Stromal cell of bone marrow (primary cell): ENCODE results near the gene CEACAM16.
"Not testable (repeated sequence)": the region's sequence is repeated elsewhere in the genome, so short reads cannot be mapped to it uniquely, and the experiment has no call there.

Experiments used
- DNase-seq: peaks from one replicate; pipeline ENCODE4 v3.0.0-alpha.2; 2012; ENCODE audit warnings: low read depth

The CEACAM16 gene

DNA sequence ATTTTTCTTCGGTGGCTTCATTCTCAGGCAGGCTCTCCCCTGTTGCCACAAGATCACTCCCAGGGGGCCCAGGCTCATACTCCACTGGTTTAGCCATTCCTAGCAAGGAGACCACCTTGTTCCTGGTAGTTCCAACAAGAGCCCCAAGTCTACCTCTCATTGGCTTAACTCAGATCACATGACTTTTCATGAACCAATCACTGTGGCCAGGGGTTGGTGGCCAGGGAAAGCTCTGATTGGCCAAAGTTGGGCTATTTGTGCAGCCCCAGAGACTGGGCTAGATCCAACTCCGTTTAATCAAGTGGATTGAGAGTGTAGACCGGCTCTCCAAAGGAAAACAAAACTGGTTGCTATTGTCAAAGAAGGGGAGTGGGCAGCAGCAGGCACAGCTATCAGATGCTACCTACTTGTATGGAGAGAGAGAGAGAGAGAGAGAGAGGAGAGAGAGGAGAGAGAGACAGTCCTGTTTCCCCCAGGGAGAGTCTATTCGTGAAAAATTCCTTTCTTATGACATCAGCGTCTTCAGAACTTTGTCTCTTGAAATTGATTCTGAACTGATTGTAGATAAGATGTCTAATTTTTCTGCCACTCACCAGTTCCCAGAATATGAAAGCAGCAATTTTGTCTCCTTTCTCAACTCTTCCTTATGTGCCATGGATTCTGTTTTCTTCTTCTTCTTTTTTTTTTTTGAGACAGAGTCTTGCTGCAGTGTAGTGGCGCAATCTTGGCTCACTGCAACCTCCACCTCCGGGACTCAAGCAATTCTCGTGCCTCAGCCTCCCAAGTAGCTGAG lies 21.7 kb upstream of the CEACAM16 start:
- DNase-seq: no peak

DNA sequence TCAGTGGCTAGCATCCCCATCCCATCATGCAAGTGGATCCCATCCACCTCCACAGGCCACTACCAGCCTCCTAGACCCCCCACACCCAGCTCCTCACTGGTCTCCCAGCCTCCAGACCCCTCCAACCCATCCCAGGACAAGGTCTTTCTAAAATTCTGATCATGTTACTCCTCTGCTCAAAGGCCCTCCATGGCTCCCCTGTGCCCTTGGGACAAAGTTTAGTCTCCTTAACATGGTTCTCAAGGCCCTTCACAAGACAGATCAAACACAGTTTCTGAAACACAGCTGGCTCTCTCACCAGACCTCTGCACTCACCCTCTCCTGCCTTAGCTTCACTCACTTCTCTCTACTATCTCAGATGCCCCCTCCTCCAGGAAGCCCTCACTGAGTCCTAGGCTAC lies 18.4 kb upstream of the CEACAM16 start:
- DNase-seq: no peak

DNA sequence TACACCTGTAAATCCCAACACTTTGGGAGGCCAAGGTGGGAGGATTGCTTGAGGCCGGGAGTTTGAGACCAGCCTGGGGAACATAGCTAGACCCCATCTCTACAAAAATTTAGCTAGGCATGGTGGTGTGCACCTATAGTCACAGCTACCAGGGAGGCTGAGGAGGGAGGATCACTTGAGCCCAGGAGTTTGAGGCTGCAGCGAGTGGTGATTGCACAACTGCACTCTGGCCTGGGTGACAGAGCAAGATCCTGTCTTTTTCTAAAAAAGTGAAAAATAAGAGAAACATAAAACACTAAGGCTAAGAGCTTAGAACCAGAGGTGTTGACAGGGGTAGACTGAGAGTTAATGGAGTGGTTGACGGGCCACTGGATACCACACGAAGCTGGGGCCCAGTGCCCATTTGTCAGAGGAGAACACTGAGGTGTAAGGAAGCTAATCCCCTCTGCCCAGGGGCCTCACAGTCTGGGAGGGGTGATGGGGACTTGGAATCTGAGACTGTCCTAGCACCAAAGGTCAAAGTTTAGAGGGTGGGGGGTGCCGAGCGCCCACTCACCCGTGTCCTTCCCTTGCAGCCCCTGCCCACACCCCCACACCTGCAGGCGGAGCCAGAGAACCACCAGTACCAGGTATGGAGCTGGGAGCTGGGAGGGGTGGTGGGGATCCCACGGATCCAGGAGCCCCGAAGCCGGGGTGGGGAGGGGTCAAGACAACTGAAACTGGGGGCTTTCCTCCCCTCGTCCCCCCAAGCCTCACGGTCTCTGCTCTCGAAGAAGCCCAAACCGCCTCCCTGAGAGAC lies 16.8 kb upstream of the CEACAM16 start:
- no peak for DNase-seq

DNA sequence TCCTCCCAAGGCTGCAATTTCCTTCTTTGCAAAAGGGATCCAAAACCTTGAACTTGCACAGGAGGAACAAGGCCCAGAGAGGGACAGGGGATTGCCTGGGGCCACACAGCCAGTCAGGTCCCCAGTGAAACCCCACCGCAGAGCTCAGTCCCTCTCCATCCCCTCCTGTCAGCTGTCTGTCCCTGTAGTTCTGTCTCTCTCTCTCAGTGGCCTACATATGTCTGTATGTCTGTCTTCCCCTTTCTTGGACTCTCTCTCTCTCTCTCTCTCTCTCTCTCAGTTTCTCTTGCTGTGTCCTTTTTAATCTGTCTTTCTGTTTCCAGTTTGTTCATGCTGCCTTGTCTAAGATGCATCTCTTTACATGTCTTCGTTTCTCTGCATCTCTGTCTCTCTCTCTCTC lies 16.1 kb upstream of the CEACAM16 start:
- no peak for DNase-seq

DNA sequence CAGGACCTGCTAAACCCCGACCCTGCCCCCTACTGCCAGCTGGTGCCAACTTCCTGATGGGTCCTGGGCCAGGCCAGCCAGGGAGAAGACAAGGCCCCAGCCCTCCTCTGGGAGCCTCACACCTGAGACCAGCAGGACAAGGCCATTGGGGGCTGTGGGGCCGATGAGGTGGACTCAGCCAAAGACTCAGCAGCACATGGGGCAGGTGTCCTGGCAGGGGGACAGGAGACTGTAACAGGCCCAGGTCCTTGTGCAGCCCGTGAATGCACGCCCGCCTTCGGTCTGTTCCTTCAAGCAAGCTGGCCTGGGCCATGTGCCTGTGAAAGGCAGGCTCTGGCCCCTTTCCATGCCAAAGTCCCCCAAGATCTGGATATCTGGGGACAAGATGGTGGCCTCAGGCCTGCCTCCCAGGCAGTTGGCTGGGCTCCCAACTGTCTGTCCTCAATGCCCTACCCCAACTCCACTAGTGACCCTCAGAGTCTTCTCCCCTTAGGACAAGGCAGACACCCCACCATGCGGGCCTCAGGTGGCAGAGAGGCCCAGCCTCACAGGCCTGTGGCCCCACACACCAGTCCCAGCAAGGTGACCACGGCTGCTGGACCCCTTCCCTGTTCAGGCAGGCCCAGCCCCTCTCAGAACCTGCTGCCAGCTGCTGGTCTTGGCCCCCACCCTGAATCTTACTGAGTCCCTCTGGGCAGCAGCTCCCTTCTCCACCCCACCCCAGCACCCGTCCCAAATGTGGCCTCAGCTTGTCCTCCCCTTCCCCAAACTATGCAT lies 15.3 kb upstream of the CEACAM16 start:
- DNase-seq: no peak

DNA sequence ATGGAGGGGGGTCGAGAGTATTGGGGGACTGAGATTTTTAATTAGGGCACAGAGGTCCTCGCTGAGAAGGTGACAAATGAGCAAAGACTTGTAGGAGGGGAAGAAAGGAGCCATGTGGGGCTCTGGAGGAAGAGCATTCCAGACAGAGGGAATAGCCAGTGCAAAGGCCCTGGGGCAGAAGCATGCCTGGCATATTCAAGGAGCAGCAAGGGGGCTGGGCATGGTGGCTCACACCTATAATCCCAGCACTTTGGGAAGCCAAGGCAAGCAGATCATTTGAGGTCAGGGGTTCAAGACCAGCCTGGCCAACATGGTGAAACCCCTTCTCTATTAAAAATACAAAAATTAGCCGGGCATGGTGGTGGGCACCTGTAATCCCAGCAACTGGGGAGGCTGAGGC lies 14.6 kb upstream of the CEACAM16 start:
- DNase-seq: not testable (repeated sequence)

DNA sequence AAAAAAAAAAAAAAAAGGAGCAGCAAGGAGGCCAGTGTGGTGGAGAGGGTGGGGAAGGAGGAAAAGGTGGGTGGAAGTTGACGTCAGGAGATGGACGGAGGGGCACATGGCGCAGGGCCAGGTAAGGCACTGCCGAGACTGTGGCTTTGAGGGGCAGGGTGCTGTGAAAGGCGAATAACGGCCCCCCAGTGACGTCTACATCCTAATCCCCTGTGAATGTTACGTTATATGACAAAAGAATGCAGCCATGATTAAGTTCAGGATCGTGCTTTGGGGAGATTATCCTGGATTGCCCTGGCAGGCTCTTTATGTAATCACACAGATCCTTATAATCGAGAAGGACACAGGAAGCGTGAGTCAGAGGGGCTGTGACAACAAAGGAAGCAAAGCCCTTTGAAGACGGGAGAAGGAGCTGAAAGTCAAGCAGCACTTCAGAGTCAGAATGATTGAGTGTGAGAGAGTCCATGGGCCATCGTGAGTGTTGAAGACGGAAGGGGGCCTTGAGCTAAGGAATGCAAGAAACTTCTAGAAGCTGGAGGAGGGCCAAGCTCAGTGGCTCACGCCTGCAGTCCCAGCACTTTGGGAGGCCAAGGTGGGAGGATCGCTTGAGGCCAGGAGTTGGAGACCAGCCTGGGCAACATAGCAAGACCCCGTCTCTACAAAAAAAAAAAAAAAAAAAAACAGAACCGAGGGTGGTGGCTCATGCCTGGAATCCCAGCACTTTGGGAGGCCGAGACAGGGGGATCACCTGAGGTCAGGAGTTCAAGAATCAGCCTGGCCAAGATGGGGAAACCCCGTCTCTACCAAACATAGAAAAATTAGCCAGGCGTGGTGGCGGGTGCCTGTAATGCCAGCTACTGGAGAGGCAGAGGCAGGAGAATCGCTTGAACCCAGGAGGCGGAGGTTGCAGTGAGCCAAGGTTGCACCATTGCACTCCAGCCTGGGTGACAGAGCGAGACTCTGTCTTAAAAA lies 13.8 kb upstream of the CEACAM16 start:
- DNase-seq: peak; percentile 77

DNA sequence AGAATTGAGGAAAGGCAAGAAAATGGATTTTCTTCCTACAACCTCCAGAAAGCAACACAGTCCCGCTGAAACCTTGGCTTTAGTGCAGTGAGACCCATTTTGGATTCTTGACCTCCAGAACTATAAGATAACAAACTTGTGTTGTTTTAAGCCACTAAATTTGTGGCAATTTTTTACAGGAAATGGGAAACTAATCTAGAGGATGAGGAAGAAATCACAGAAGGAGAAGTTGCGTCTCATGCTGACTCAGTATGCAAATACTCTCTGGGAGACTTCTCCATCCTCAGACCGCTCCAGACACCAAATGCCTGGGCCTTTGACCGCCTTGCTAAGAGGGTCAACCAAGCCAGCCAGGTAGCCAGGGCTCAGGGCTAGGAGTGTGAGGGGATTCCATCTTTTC lies 13.1 kb upstream of the CEACAM16 start:
- DNase-seq: no peak

DNA sequence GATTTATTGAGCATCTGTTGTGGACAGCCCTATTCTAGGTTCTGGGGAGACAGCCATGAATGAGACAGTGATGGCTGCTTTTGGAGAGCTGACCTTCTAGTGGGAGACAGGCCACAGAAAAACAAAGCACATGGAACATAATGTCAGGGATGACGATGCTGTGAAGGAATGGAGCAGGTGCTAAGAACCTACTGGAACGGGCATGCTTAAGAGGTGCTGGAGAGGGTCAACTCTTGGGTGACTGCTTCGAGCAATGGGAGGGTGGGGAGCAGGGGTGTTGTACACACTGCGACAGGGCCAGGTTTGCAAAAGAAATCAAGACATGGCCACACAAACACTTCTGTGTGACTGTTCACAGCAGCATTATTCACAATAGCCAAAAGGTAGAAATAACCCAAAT lies 12.1 kb upstream of the CEACAM16 start:
- DNase-seq: no peak

DNA sequence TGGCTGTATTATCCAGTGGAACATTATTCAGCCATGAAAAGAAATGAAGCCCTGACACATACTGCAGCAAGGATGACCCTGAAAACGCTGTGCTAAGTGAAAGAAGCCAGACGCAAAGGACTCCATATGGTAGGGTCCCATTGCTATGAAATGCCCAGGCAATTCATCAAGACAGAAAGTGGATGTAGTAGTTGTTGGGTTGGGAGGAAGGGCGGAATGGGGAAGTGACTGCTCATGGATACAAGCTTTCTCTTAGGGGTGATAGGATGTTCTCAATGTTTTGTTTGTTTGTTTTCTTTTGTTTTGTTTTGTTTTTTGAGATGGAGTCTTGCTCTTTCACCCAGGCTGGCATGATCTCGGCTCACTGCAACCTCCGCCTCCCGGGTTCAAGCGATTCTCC lies 11.1 kb upstream of the CEACAM16 start:
- DNase-seq: no peak

DNA sequence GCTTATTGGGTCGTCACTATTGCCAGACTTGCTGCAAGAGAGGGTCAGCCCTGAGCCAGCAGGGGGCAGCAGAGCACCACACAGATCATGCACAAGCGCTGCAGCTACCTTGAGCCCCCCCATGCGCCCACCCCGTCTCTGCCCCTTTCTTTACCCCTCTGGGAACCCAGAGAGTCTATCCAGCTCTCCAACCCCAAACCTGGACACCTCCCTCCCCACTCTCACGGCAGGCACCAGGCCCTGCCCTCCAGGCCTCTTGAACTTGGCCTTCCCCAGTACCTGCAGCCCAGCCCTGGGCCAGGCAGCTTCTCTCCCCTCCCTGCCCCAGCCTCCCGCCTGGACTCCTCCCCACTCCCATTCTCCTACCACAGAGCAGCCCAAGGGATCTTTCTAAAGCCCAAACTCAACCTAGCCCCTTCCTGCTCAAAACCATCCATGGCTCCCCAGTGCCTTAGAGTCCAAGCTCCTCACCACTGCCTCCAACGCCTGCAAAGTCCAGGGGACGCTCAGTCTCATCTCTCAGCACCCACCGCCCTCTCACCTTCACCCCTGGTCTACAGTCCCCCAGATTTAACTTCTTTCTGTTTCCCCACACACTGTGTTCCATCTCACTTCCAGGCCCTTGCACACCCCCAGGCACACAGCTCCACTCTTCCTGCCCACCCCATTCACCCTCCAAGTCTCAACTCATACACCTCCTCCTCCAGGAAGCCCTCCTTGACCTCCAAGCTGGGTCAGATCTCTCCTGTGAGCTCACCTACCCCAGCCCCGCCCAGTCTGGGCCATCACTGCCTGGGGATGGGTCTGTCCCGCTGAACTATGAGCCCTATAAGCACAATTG lies 9.4 kb upstream of the CEACAM16 start:
- DNase-seq: peak; percentile 21

DNA sequence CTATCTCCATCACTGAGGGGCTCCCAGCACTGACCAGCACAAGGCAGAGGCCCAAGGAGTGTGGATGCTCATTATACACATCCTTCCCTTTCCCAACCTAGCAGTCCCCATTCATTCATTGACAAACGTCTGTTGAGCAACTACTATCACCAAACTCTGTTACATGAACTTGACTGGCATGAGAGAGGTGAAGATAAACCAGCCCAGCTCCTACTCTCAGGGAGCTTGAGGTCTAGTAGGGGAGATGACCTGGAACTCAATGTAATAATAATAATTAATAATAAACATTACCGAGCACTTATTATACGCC lies 8.9 kb upstream of the CEACAM16 start:
- DNase-seq: no peak

DNA sequence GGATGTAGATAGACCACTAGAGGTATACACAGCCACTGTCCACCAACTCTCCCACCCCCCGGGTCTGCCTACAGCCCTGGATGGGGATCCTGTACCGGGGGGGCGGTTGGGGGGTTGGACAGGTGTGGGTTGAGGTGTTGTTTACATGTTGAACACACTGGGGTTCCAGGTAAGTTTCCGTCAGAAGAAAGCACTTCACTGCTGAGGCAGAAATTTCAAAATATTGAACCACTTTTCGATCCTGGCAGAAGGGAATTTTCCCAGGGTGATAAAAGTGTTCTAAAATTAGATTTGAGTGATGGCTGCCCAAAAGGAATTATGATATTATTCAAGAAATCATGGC lies 6.6 kb upstream of the CEACAM16 start:
- DNase-seq: no peak

DNA sequence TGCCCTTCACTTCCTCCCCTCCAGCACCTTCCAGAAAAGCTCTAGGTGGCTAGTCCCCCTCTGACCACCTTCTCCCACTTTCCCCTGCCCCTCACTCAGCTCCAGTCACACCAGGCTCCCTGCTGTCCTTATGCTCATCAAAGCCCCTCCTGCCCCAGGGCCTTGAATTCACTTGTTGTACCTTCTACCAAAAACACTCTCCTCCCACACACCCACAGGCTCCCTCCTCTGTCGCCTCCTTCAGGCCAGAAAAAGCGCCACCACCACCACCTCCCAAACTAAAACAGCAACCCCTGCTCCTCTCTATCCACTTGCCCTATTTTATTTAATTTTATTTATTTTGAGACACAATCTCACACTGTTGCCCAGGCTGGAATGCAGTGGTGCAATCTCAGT lies 4.8 kb upstream of the CEACAM16 start:
- DNase-seq: no peak

DNA sequence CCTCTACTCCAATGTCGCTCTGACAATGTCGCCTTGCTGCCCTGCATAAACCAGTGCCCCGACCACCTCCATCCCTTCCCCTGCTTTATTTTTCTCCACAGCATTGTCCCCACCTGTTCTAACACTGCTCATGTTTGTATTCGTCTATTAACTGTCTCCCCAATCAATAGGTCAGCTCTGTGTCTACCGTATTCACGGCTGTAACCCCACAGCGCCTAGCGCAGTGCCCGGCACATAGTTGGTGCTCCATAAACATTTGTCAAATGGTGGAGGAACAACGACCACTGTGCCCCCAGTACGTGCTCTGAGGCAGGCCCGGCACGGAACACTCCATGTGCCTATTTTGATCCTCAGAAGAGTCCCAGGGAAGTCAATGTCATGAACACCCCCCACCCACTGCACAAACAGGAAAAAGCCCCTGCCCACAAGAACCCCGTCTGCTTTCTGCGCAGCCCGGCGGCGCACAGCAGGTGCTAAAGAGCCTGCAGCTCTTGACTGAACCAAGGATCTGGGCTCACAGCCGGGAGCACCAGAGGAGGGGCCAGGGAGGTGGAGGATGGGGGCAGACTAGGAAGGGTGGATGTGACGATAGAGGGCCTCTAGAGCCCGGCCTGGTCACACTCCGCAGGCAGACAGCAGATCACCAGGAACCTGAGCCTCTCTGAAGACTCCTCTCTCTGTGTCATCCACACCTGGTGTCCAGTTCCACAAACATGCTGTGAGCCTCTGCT lies 1.8 kb upstream of the CEACAM16 start:
- DNase-seq: no peak

DNA sequence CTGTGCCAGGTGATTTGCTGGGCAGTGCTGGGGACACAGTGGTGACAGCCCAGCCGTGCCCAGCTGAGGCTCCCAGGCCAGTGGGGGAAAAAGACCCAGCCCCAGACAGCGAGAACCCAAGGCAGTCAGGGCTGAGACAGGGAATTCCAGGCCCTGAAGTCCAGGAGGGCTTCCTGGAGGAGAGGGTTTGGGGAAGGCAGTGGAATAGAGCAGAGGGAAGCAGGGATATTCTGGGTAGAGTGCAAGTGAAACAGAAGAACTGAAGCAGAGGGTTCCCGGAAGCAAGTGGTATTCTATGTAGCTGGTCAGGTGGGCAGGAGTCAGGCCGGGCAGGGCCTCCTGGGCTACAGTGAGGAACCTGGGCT lies 1.3 kb upstream of the CEACAM16 start:
- DNase-seq: no peak

DNA sequence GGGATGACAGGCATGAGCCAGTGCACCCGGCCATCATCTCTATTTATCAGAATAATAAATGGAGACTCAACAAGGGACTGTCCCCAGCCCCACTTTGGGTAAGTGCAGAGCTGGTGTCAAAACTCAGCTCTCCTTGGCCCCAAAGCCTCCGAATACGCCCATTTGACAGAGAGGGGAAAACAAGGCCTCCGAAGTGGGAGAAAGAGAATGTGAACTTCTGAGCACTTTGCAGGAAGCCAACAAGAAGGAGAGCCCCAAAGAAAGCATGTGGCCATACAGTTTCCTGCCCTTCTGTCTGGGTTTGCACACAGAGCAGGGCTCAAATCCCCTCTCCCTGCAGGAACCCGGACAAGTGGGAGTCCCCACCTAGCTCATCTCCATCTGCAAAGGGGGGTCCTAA lies 1.6 kb downstream of the CEACAM16 start:
- no peak for DNase-seq

DNA sequence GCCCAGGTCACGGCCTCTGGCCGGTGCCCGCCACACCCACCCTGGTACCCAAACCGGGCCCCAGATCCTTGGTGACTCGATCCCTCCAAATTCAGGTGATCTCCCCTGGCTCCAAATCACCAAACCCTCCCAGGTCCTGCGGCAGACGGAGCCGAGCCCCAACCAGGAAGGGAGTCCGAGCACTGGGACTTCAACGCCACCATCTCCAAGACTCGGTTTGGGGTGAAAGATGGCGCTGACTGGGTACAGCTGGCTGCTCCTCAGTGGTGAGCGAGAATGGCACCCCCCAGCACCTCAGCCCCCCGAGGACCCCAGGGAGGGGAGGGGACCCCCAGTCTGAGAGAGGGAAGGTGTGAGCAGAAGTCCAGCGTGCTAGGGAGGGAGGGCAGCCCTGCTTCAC lies 2.3 kb downstream of the CEACAM16 start:
- DNase-seq: no peak

DNA sequence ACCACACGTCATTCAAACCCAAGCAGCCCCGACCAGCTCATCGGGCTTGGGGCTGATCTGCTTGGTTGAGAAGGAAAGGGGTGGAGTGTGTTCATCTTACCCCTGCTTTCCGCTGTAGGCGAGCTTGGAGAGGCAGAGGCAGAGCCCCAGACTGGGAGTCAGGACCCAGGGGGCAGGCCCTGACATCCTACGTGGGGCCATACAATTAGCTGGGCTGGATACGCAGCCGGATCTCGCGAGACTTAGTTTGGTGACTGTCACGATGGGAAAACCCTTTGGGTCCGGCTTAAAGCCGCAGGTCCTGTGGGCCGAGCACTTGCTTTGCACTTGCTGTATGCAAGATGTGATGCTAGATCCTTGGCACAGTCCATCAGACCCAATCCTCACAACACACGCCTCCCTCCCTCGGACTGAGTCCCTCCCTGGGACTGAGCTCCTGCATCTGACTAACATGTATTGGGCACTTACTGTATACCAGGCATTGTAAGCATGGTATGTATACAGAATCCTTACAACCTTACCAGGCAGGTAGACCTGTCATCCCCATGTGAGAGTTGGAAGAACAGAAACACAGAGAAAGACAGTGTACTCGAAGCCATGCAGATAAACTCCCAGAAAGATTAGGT lies 3.7 kb downstream of the CEACAM16 start:
- DNase-seq: no peak
